Heart left ventricle (tissue), 16 donors: ENCODE measurements around the gene COLGALT1. TPM values are rescaled to one million over a fixed set of nuclear protein-coding genes. Genes with fewer than 3 reads are reported as not detected.

Experiments used
- ATAC-seq, 4 donors: fragments of 200-7000 bp; cut with Tn5 transposase; one replicate each; pipeline ENCODE4 v1.9.1; 2020 to 2022; ENCODE audit warnings: moderate library complexity in 4 of 4, mild to moderate bottlenecking in 3 of 4, moderate number of reproducible peaks in 1 of 4
- DNase-seq, 5 donors: peaks; one replicate each; pipeline ENCODE4 v3.0.0-alpha.2; 2020
- H3K27ac ChIP-seq, 12 donors: fragments of 200-600 bp; sonication (generic) in 4 of 12; one replicate each; pipeline versions ENCODE4 v1.5.0 to v1.8.0; 2016 to 2022; ENCODE audit warnings: mild to moderate bottlenecking in 2 of 12
- H3K27me3 ChIP-seq, 9 donors: fragments of 200-600 bp; sonication (generic) in 2 of 9; one replicate each; pipeline versions ENCODE4 v1.5.1 to v1.8.0; 2016 to 2022; ENCODE audit warnings: mild to moderate bottlenecking in 3 of 9
- H3K36me3 ChIP-seq, 9 donors: fragments of 200-600 bp; sonication (generic) in 2 of 9; one replicate each; pipeline versions ENCODE4 v1.5.0 to v1.8.0; 2018 to 2022; ENCODE audit warnings: mild to moderate bottlenecking in 2 of 9
- H3K4me1 ChIP-seq, 12 donors: fragments of 200-600 bp; sonication (generic) in 4 of 12; one replicate each; pipeline versions ENCODE4 v1.5.0 to v1.8.0; 2016 to 2022; ENCODE audit warnings: mild to moderate bottlenecking in 3 of 12
- H3K4me3 ChIP-seq, 12 donors: fragments of 200-600 bp; sonication (generic) in 4 of 12; one replicate each; pipeline versions ENCODE4 v1.5.0 to v1.8.0; 2017 to 2022; ENCODE audit warnings: mild to moderate bottlenecking in 9 of 12, moderate library complexity in 4 of 12
- H3K9me3 ChIP-seq, 12 donors: fragments of 200-600 bp; sonication (generic) in 4 of 12; one replicate each; pipeline versions ENCODE4 v1.5.0 to v1.8.0; 2016 to 2022; ENCODE audit warnings: mild to moderate bottlenecking in 1 of 12
- CTCF ChIP-seq, 12 donors: fragments of 200-600 bp; sonication (generic) in 4 of 12; IDR thresholded peaks; one replicate each; pipeline versions ENCODE4 v1.5.0 to v1.8.0; 2018 to 2022; ENCODE audit warnings: antibody characterized with exemption in 12 of 12, mild to moderate bottlenecking in 5 of 12
- POLR2A ChIP-seq, 2 donors: fragments of 450-650 bp; IDR thresholded peaks; one replicate each; pipeline ENCODE4 v1.6.1; 2017; ENCODE audit warnings: antibody characterized with exemption in 2 of 2, mild to moderate bottlenecking in 2 of 2, moderate library complexity in 2 of 2
- WGBS, 4 donors: extraction: QIAGEN DNeasy Blood & Tissue Kit in 2 of 4; methylation state at CpG; one replicate each; pipeline versions ENCODE4 v1.1.5 to v1.1.7; 2013 to 2018; 5-methylcytosine and 5-hydroxymethylcytosine counted together
- intact Hi-C, 10 donors: fragments of 100-400 bp; cut with DNase I; formaldehyde crosslinking; loops; one replicate each; pipeline versions ENCODE4 v1.11.1 to v1.14.2; 2022
- polyA plus RNA-seq, 2 donors: library from polyadenylated mRNA; stranded (reverse); fragments of 200-250 nt; gene quantifications; one replicate each; pipeline ENCODE4 v1.2.3, GENCODE V29; 2013
- total RNA-seq, 9 donors: library from RNA; depleted of rRNA in 2 of 9; stranded (reverse); fragments of >200 nt in 2 of 9; fragmentation: NEBNext Ultra II Directional in 3 of 9; extraction: Animal tissue kit (Norgen Biotek cat#: 25700) in 3 of 9; gene quantifications; one replicate each; pipeline versions ENCODE4 v1.1.0 to v1.2.4, GENCODE V29; 2016 to 2023
- donor health status: ischemic (EF 13 %, LVEDD 7.1; RV severe dilation, severe dysfunction).
- donor health status: healthy with polysubstance abuse.
- donor health status: DM: no; HTN: yes; CAD: no.
- donor health status: DM: no; HTN: no; CAD: no.
- donor health status: ischemic (EF 25% LVEDD 6.9; RV normal size, moderate dysfunction).
- donor health status: ischemic (EF 25% LVEDD 5.7; RV mildly dilated, moderate dysfunction).
- donor health status: healthy.
- donor health status: DM: yes; HTN: yes; CAD: no.
- donor health status: ischemic (EF 35%, LVEDD 5.7; RV mildly dilated, moderate dysfunction).
- donor health status: nonischemic (EF 11% LVEDD 7.7; RV severe dilation, severe dysfunction).
- donor health status: DM: yes; HTN: yes; CAD: no.
- donor health status: PGD.
- donor health status: ischemic (EF 29% LVEDD 5.4; RV normal size, mild dysfunction).
- donor health status: nonischemic (EF 23%, LVEDD 6.1; RV moderate dilation, normal function).

COLGALT1 gene
- total and polyA plus RNA-seq, 11 donors = 16.1 to 117 (median 32.6) TPM

DNA sequence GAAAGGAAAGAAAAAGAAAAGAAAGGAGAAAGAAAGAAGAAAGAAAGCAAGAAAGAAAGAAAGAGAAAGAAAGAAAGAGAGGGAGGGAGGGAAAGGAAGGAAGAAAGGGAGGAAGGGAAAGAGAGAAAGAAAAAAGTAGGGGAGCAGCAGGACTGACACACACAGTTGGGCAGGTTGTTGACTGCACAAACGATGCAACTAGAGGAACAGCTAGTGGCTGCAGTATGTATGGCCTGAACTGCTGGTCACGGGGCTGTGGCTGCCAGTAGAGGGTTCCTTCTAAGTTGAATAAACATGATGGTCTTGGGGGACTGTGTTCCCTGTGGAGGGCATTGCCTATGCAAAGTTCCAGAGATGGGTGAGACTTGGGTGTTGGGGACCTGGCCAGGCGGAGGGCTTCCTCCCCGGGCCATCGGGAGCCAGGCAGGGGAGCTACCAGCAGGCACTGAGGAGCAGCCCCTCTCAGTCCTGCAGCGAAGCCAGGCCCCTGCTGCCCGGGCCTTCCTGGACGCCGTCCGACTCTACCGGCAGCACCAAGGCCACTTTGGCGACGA is 16.7 kb upstream of the COLGALT1 start:
- ATAC-seq = no peak
- WGBS, 4 donors = 5 to 18% (median 6%) methylated on average over 4 to 13 of the region's 13 CpGs
- Histone ChIP-seq H3K9me3 (peaks cover 0 to 10% (median 0%) of the 10 kb centered on the region in 12 donors), H3K4me3 (peak overlapping the region; percentile 20 to 67 (median 56)), H3K36me3 (no peaks in the 10 kb centered on the region), H3K27ac (peak overlapping the region in 9 of 12 donors; percentile 9 to 72 (median 62)), H3K27me3 (peaks cover 0 to 13% (median 0%) of the 10 kb centered on the region in 9 donors), H3K4me1 (peaks cover 0 to 13% (median 11%) of the 10 kb centered on the region in 12 donors)
- no peak for DNase-seq
- TF ChIP-seq CTCF (IDR thresholded peaks at IDR 0.05) (no peak), POLR2A (IDR thresholded peaks at IDR 0.05) (no peak)
- intact Hi-C loops = loop anchor here in 5 of 10 donors (1.0 to 10.0 kb wide), 5 partner anchors 34 to 229 kb away; no protein-coding TSS in a partner anchor

- peak; percentile 92 to 97 (median 96) for DNase-seq
- intact Hi-C loops = loop anchor here in 6 of 10 donors (1.0 to 10.0 kb wide), 5 partner anchors 33 to 228 kb away; no protein-coding TSS in a partner anchor
- TF ChIP-seq POLR2A (IDR thresholded peaks at IDR 0.05) (no peak), CTCF (IDR thresholded peaks at IDR 0.05) (peak in 11 of 12 donors; percentile 22 to 70 (median 59))
- H3K36me3 ChIP-seq = no peaks in the 10 kb centered on the region
- peak; percentile 82 to 96 (median 93) for ATAC-seq
- H3K27ac ChIP-seq = peak overlapping the region in 11 of 12 donors; percentile 9 to 72 (median 59)
- 1 to 3% (median 2%) methylated on average over 44 to 82 of the region's 82 CpGs for WGBS, 4 donors
- H3K4me1 ChIP-seq = peaks cover 0 to 13% (median 11%) of the 10 kb centered on the region in 12 donors
- H3K27me3 ChIP-seq = peaks cover 0 to 13% (median 0%) of the 10 kb centered on the region in 9 donors
- H3K9me3 ChIP-seq = peaks cover 0 to 10% (median 0%) of the 10 kb centered on the region in 12 donors
- peak overlapping the region; percentile 20 to 67 (median 56) for H3K4me3 ChIP-seq
Observed at GRCh38 chr19:17539238-17540117, 16.0 kb upstream of the COLGALT1 start.

DNA sequence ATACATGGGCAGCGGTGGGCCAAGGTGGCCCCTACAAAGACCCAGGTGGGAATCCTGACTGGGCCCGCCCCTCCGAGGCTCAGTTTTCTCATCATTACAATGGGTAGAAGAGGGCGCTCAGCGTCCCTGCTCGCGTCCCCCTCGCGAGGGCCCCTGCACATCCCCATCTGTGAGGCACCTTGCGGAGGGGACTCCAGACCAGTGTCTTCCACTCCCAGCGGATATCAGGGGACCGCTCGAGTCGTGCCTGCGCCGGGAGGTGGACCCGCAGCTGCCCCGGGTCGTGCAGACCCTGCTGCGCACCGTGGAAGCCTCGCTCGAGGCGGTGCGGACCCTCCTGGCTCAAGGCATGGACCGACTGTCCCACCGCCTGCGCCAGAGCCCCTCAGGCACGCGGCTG is 15.3 kb upstream of the COLGALT1 start:
- TF ChIP-seq CTCF (IDR thresholded peaks at IDR 0.05) (no peak), POLR2A (IDR thresholded peaks at IDR 0.05) (no peak)
- 71 to 74% (median 73%) methylated on average over 11 to 30 of the region's 30 CpGs for WGBS, 4 donors
- Histone ChIP-seq H3K27ac (no peak overlapping the region), H3K9me3 (peaks cover 0 to 10% (median 0%) of the 10 kb centered on the region in 12 donors), H3K4me1 (peaks cover 0 to 13% (median 11%) of the 10 kb centered on the region in 12 donors), H3K27me3 (peaks cover 0 to 11% (median 0%) of the 10 kb centered on the region in 9 donors), H3K36me3 (no peaks in the 10 kb centered on the region), H3K4me3 (no peak overlapping the region)
- ATAC-seq = no peak
- intact Hi-C loops = loop anchor here in 1 of 10 donors (2.0 kb wide), 1 partner anchor 35 kb away; no protein-coding TSS in a partner anchor
- peak in 1 of 5 donors; percentile 32 for DNase-seq
